SW 1271 (cell line): ENCODE data around the gene BTN3A1.

ENCODE experiments used
- DNase-seq, 2 experiments: peaks; one replicate each; lab custom pipeline; 2025; lab: John Stamatoyannopoulos, UW

The BTN3A1 gene

GRCh38 chr6:26379740-26380139 is 22.3 kb upstream of the BTN3A1 start:
- no peak for DNase-seq

GRCh38 chr6:26380256-26380655 is 21.8 kb upstream of the BTN3A1 start:
- no peak for DNase-seq

- no peak for DNase-seq
These were observed 20.0 kb upstream of the BTN3A1 start for GRCh38 chr6:26382121-26382520.

GRCh38 chr6:26383624-26384417 is 18.3 kb upstream of the BTN3A1 start:
- peak in 1 of 2 experiments; percentile 43 for DNase-seq

- no peak for DNase-seq
These were observed 16.3 kb upstream of the BTN3A1 start for GRCh38 chr6:26385734-26386125.

GRCh38 chr6:26387565-26387964 is 14.5 kb upstream of the BTN3A1 start:
- DNase-seq, result no peak

- DNase-seq, result peak in 1 of 2 experiments; percentile 25
These were observed 14.1 kb upstream of the BTN3A1 start for GRCh38 chr6:26388014-26388413.

GRCh38 chr6:26388441-26388840 is 13.6 kb upstream of the BTN3A1 start:
- no peak for DNase-seq

GRCh38 chr6:26389349-26389894 is 12.7 kb upstream of the BTN3A1 start:
- DNase-seq, result no peak

- no peak for DNase-seq
These were observed 11.5 kb upstream of the BTN3A1 start for GRCh38 chr6:26390531-26390930.

- no peak for DNase-seq
These were observed 9.0 kb upstream of the BTN3A1 start for GRCh38 chr6:26392932-26393636.

GRCh38 chr6:26394289-26394688 is 7.8 kb upstream of the BTN3A1 start:
- peak in 1 of 2 experiments; percentile 58 for DNase-seq

- DNase-seq, result no peak
These were observed 3.5 kb upstream of the BTN3A1 start for GRCh38 chr6:26398555-26398954.

GRCh38 chr6:26400626-26401025 is 1.4 kb upstream of the BTN3A1 start:
- DNase-seq, result no peak

GRCh38 chr6:26401389-26401986 is 587 bp upstream of the BTN3A1 start:
- DNase-seq, result no peak

- no peak for DNase-seq
These were observed 1.8 kb downstream of the BTN3A1 start for GRCh38 chr6:26403893-26404292.

GRCh38 chr6:26404546-26404945 is 2.5 kb downstream of the BTN3A1 start:
- DNase-seq, result no peak

- DNase-seq, result no peak
These were observed 7.0 kb downstream of the BTN3A1 start for GRCh38 chr6:26408828-26409730.

- no peak for DNase-seq
These were observed 9.7 kb downstream of the BTN3A1 start for GRCh38 chr6:26411751-26412150.

GRCh38 chr6:26412228-26412627 is 10.2 kb downstream of the BTN3A1 start:
- DNase-seq, result no peak

GRCh38 chr6:26412954-26413353 is 10.9 kb downstream of the BTN3A1 start:
- no peak for DNase-seq

- no peak for DNase-seq
These were observed 12.2 kb downstream of the BTN3A1 start for GRCh38 chr6:26414281-26414680.
